Parathyroid adenoma (tissue), 2 donors: ENCODE measurements around the gene CYSRT1.

ENCODE experiments used
- H2AFZ ChIP-seq: fragments of 300-600 bp; sonication (generic); one replicate; pipeline ENCODE4 v1.7.0; 2017; ENCODE audit warnings: antibody characterized with exemption, mild to moderate bottlenecking
- H3K27ac ChIP-seq: fragments of 300-600 bp; sonication (generic); one replicate; pipeline ENCODE4 v1.7.0; 2017
- H3K27me3 ChIP-seq: fragments of 300-600 bp; sonication (generic); one replicate; pipeline ENCODE4 v1.7.0; 2017; ENCODE audit warnings: low read length; ENCODE audit not compliant: control insufficient read depth, insufficient read depth
- H3K36me3 ChIP-seq: fragments of 300-600 bp; sonication (generic); one replicate; pipeline ENCODE4 v1.7.0; 2017; ENCODE audit warnings: low read length; ENCODE audit not compliant: control insufficient read depth, insufficient read depth
- H3K4me1 ChIP-seq: fragments of 300-600 bp; sonication (generic); one replicate; pipeline ENCODE4 v1.7.0; 2017; ENCODE audit warnings: control low read depth
- H3K4me2 ChIP-seq: fragments of 300-600 bp; sonication (generic); one replicate; pipeline ENCODE4 v1.7.0; 2017; ENCODE audit warnings: low read length
- H3K4me3 ChIP-seq: fragments of 300-600 bp; sonication (generic); one replicate; pipeline ENCODE4 v1.7.0; 2017; ENCODE audit warnings: low read depth, low read length
- H3K79me2 ChIP-seq: fragments of 300-600 bp; sonication (generic); one replicate; pipeline ENCODE4 v1.7.0; 2017; ENCODE audit warnings: control low read depth
- H3K9ac ChIP-seq: fragments of 300-600 bp; sonication (generic); one replicate; pipeline ENCODE4 v1.7.0; 2017; ENCODE audit warnings: mild to moderate bottlenecking
- H3K9me3 ChIP-seq: fragments of 300-600 bp; sonication (generic); one replicate; pipeline ENCODE4 v1.7.0; 2017; ENCODE audit warnings: low read length; ENCODE audit not compliant: control insufficient read depth
- TF ChIP-seq, protein P1 (sequence below): fragments of 300-600 bp; sonication (generic); IDR thresholded peaks from one replicate; pipeline ENCODE4 v1.7.0; 2017; ENCODE audit warnings: antibody characterized with exemption, mild to moderate bottlenecking
- donor health status: primary hyperparathyroidism.

The CYSRT1 gene

GRCh38 chr9:137215196-137215986, 9.6 kb upstream of the CYSRT1 start:
- Histone ChIP-seq H3K27ac (no peak overlapping the region), H3K36me3 (no peaks in the 10 kb centered on the region), H3K9me3 (no peaks in the 10 kb centered on the region), H3K27me3 (no peaks in the 10 kb centered on the region), H3K4me1 (no peaks in the 10 kb centered on the region), H2AFZ (no peak overlapping the region), H3K4me3 (no peak overlapping the region), H3K9ac (no peak overlapping the region), H3K4me2 (no peak overlapping the region), H3K79me2 (no peaks in the 10 kb centered on the region)
- TF ChIP-seq, protein P1, sequence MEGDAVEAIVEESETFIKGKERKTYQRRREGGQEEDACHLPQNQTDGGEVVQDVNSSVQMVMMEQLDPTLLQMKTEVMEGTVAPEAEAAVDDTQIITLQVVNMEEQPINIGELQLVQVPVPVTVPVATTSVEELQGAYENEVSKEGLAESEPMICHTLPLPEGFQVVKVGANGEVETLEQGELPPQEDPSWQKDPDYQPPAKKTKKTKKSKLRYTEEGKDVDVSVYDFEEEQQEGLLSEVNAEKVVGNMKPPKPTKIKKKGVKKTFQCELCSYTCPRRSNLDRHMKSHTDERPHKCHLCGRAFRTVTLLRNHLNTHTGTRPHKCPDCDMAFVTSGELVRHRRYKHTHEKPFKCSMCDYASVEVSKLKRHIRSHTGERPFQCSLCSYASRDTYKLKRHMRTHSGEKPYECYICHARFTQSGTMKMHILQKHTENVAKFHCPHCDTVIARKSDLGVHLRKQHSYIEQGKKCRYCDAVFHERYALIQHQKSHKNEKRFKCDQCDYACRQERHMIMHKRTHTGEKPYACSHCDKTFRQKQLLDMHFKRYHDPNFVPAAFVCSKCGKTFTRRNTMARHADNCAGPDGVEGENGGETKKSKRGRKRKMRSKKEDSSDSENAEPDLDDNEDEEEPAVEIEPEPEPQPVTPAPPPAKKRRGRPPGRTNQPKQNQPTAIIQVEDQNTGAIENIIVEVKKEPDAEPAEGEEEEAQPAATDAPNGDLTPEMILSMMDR, result no peak

DNA sequence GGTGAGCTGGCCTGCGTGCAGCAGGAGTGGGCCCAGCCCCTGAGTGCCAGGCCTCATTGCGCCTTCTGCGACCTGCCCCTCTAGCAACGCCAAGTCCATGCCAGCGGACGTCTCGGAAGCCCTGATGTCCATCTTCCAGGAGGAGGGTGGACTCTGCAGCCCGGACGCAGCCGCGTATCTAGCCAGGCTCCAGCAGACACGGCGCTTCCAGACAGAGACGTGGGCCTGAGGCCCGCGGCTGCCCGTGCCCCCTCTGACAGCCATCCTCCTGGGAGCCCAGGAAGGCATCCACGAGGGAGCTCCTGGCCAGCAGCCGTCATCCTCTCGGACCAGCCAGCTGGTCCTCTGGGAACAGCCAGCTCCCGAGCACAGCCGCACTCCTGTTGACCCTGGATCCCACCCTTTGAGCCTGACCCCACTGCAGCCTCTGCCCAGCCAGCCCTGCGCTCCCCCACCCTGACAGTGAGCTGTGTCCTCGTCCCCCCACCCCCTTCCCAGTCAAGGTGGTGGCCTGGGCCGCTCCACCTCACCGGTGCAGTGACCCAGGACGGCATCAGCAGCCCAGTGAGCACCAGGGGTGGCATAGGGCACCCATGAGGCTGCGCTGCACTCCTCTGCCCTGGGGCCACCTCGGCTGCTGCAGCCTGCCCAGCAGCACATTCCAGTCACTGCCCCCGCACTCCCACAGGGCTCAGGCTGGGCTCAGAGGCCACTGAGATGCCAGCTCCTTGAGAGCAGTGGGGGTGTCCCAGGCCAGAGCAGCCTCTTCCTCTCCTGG, 8.6 kb upstream of the CYSRT1 start:
- Histone ChIP-seq H3K4me1 (no peaks in the 10 kb centered on the region), H3K4me2 (no peak overlapping the region), H2AFZ (no peak overlapping the region), H3K79me2 (no peaks in the 10 kb centered on the region), H3K4me3 (no peak overlapping the region), H3K9ac (no peak overlapping the region), H3K36me3 (no peaks in the 10 kb centered on the region), H3K27ac (no peak overlapping the region), H3K27me3 (no peaks in the 10 kb centered on the region), H3K9me3 (no peaks in the 10 kb centered on the region)
- TF ChIP-seq, protein P1, result no peak

DNA sequence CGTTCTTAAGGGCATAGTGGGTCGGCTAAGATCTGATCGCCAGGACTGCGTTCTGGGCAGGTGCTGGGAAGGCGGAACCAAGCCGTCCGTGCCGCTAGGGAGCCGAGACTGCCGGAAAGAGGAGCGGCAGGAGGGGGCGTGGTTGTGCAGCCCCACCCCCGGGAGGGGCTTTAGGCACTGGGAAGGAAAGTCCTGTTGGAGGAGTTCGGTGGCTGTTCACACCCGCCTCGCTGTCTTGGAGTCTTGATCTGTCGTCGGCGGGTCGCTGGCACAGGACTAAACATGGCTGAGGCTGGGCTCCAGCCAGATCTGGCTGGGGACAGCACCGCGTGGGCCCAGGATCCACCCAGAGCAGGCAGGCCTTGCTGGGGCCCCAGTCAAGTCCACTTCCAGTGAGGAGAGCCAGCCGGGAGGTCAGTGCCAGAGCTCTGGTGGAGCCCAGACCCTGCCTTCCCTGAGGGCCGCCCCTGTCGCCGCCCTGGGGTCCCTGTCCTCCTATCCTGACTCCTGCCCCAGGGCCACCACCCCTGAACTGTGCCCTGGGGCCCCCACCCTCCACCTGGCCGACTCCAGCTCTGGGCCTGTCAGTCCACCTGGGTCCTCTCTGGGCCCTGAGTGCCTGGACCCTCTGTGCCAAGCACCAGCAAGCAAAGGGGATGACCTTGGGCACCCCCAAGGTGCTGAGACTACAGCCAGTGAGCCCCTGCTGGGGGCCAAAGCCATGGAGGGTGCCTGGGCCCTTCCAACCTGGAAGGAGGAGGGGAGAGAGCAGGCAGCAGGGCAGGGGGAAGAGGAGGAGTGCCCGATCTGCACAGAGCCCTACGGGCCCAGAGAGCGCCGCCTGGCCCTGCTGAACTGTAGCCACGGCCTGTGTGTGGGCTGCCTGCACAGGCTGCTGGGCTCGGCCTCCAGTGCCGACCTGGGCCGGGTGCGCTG, 7.4 kb upstream of the CYSRT1 start:
- Histone ChIP-seq H3K4me1 (no peaks in the 10 kb centered on the region), H3K9me3 (no peaks in the 10 kb centered on the region), H3K27me3 (no peaks in the 10 kb centered on the region), H3K4me3 (peak overlapping the region; percentile 19), H3K4me2 (peak overlapping the region; percentile 45), H3K36me3 (no peaks in the 10 kb centered on the region), H3K27ac (no peak overlapping the region), H3K79me2 (no peaks in the 10 kb centered on the region), H2AFZ (no peak overlapping the region), H3K9ac (no peak overlapping the region)
- TF ChIP-seq, protein P1, result no peak

DNA sequence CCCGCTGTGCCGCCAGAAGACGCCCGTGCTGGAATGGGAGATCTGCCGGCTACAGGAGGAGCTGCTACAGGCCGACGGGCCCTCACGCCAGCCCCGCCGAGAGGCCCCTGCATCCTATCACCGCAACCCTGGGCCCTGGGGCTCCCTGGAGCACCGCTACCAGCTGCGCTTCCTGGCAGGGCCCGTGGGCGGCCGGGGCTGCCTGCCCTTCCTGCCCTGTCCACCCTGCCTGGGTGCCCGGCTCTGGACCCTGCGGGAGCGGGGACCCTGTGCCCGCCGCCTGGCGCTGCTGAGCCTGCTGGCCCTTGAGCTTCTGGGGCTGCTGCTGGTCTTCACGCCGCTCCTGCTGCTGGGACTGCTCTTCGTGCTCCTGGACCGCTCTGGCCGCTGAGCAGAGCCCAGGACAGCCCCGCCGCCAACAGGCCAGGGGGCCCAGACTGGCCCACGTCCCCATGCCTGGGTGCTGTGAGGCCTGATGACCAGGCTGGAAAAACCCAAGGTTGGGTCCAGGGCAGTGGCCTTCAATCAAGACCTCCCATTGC, 6.7 kb upstream of the CYSRT1 start:
- H3K4me2 ChIP-seq, result no peak overlapping the region
- H3K9ac ChIP-seq, result no peak overlapping the region
- TF ChIP-seq, protein P1, result no peak
- H3K27ac ChIP-seq, result no peak overlapping the region
- no peaks in the 10 kb centered on the region for H3K4me1 ChIP-seq
- no peak overlapping the region for H2AFZ ChIP-seq
- no peaks in the 10 kb centered on the region for H3K27me3 ChIP-seq
- no peaks in the 10 kb centered on the region for H3K36me3 ChIP-seq
- H3K4me3 ChIP-seq, result no peak overlapping the region
- H3K9me3 ChIP-seq, result no peaks in the 10 kb centered on the region
- no peaks in the 10 kb centered on the region for H3K79me2 ChIP-seq
